HepG2 (cell line): ENCODE data around the gene MTR. TPM values are rescaled to one million over a fixed set of nuclear protein-coding genes. Genes with fewer than 3 reads are reported as not detected.

Experiments
- CENPX ChIP-seq: sonication (generic); formaldehyde crosslinking; IDR thresholded peaks from 2 replicates; pipeline ENCODE4 v1.9.0; 2021; ENCODE audit warnings: mild to moderate bottlenecking, missing genetic modification reagents, moderate library complexity
- FOSL2 ChIP-seq: sonication (generic); formaldehyde crosslinking; IDR thresholded peaks from 2 replicates; pipeline ENCODE4 v1.4.0; 2020; ENCODE audit warnings: missing genetic modification reagents
- HNF4G ChIP-seq, 2 experiments: sonication (generic) in 1 of 2; formaldehyde crosslinking in 1 of 2; IDR thresholded peaks; 2 replicates each; pipeline versions ENCODE4 v1.4.0 to v1.6.1; 2011 to 2020; ENCODE audit warnings: borderline replicate concordance in 2 of 2, low read depth in 2 of 2, mild to moderate bottlenecking in 2 of 2, low read length in 1 of 2, missing genetic modification reagents in 1 of 2, moderate library complexity in 1 of 2
- PHB2 ChIP-seq: fragments of 450-650 bp; IDR thresholded peaks from 2 replicates; pipeline ENCODE4 v1.6.1; 2018; ENCODE audit not compliant: partially characterized antibody
- RAD21 ChIP-seq: fragments of 450-650 bp; formaldehyde crosslinking; IDR thresholded peaks from 2 replicates; pipeline ENCODE4 v1.5.0; 2020; ENCODE audit warnings: mild to moderate bottlenecking
- RXRB ChIP-seq: IDR thresholded peaks from 2 replicates; pipeline ENCODE4 v1.6.1; 2016; ENCODE audit warnings: borderline replicate concordance, missing genetic modification reagents, missing compliant biosample characterization
- SOX5 ChIP-seq: IDR thresholded peaks from 2 replicates; pipeline ENCODE4 v1.6.1; 2016; ENCODE audit warnings: borderline replicate concordance
- SP1 ChIP-seq, 2 experiments: fragments of 450-650 bp in 1 of 2; sonication (generic) in 1 of 2; formaldehyde crosslinking in 1 of 2; IDR thresholded peaks; 2 replicates each; pipeline versions ENCODE4 v1.4.0 to v1.6.1; 2016 to 2020; ENCODE audit warnings: missing genetic modification reagents in 1 of 2
- THAP11 ChIP-seq: IDR thresholded peaks from 2 replicates; pipeline ENCODE4 v1.6.1; 2016; ENCODE audit warnings: missing biosample characterization, missing genetic modification reagents
- U2AF1 ChIP-seq: fragments of 200-400 bp; formaldehyde crosslinking; optimal IDR thresholded peaks from 2 replicates; pipeline ENCODE3; 2017; ENCODE audit warnings: mild to moderate bottlenecking, low read depth, low read length
- ZFP41 ChIP-seq: sonication (generic); formaldehyde crosslinking; IDR thresholded peaks from 2 replicates; pipeline ENCODE4 v1.4.0; 2020; ENCODE audit warnings: mild to moderate bottlenecking, missing genetic modification reagents, borderline replicate concordance
- ZNF33B ChIP-seq: sonication (generic); formaldehyde crosslinking; IDR thresholded peaks from 2 replicates; pipeline ENCODE4 v1.5.1; 2020; ENCODE audit warnings: mild to moderate bottlenecking, missing genetic modification reagents
- ZNF34 ChIP-seq: sonication (generic); formaldehyde crosslinking; IDR thresholded peaks from 2 replicates; pipeline ENCODE4 v1.4.0; 2020; ENCODE audit warnings: mild to moderate bottlenecking, missing genetic modification reagents, borderline replicate concordance
- ZNF724P ChIP-seq: sonication (generic); formaldehyde crosslinking; IDR thresholded peaks from 2 replicates; pipeline ENCODE4 v1.8.0; 2022; ENCODE audit warnings: missing genetic modification reagents, borderline replicate concordance
- ZNF782 ChIP-seq: sonication (generic); formaldehyde crosslinking; IDR thresholded peaks from 2 replicates; pipeline ENCODE4 v1.4.0; 2020; ENCODE audit warnings: missing genetic modification reagents, mild to moderate bottlenecking, borderline replicate concordance
- polyA plus RNA-seq, 8 experiments: library from polyadenylated mRNA; depleted of rRNA in 3 of 8; stranded (reverse) in 7 of 8; unstranded in 1 of 8; fragments of >200 nt; fragmentation: Illumina TruSeq in 4 of 8; extraction: Trizol in 4 of 8; gene quantifications; 2 replicates each; pipeline versions ENCODE4 v1.2.1 to v1.2.3, GENCODE V29; 2011 to 2016; ENCODE audit warnings: low read depth in 4 of 8, missing spikeins in 1 of 8, mixed read lengths in 1 of 8; ENCODE audit not compliant: insufficient read depth in 1 of 8
- total RNA-seq, 5 experiments: library from RNA; depleted of rRNA; stranded (reverse); fragments of >200 nt; fragmentation: Illumina TruSeq; extraction: Trizol; gene quantifications; 2 replicates each; pipeline ENCODE4 v1.2.3, GENCODE V29; 2016; ENCODE audit warnings: low read depth in 1 of 5
- TF ChIP-seq, protein P1 (sequence below): IDR thresholded peaks from 2 replicates; pipeline ENCODE4 v1.6.1; 2016; ENCODE audit warnings: mild to moderate bottlenecking
- TF ChIP-seq, protein P2 (sequence below): sonication (generic); formaldehyde crosslinking; IDR thresholded peaks from 2 replicates; pipeline ENCODE4 v1.8.1; 2023; ENCODE audit warnings: mild to moderate bottlenecking, missing genetic modification reagents
- TF ChIP-seq, protein P3 (sequence below): sonication (generic); formaldehyde crosslinking; IDR thresholded peaks from 2 replicates; pipeline ENCODE4 v1.4.0; 2020; ENCODE audit warnings: mild to moderate bottlenecking, missing genetic modification reagents
- TF ChIP-seq, protein P4 (sequence below): sonication (generic); formaldehyde crosslinking; IDR thresholded peaks from 2 replicates; pipeline ENCODE4 v1.5.0; 2020; ENCODE audit warnings: mild to moderate bottlenecking, missing genetic modification reagents, moderate library complexity
- TF ChIP-seq, protein P5 (sequence below): sonication (generic); formaldehyde crosslinking; conservative IDR thresholded peaks from 2 replicates; pipeline ENCODE4 v1.4.0; 2020; ENCODE audit warnings: missing genetic modification reagents

MTR gene
- total and polyA plus RNA-seq, 2 of the 13 experiments (the other 11 are each of a cell fraction or from before 2014, with no cell fraction given): 16.3 to 36.1 TPM

DNA sequence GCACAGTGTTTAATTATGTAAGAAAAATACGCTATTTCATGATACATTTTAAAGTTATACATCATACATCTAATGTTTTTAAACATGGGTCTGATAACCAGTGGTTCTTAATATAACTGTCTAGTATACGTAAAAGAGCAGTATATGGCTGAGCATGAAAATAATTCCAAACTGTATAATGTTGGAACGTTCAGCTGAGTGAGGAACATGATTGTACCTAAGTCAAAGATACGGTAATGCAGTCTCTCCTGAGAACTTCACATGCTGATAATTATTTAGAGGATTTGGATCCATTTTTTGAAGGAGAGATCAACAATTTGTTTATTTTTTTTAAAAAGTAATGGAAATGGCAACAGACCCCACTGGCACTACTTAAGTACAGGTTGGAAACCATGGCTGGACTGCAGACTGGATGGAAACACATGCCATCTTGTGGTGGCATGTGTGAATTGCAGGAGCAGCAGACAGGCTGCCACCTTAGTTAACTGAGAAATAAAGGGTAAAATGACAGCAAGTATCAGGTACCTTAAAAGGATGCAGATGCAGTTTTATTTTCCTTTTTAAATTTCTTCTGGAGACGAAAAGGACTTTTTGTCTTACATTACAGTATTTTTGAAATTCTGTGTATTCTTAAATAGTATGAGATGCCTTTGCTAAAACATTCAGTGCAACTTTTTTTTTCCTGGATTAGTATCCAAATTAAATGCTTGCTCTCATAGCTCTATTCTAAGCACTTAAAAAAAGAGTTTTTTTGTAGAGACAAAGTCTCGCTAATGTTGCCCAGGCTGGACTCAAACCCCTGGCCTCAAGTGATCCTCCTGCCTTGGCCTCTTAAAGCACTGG, 73.8 kb downstream of the MTR start (continued):
- TF ChIP-seq U2AF1 (no peak), PHB2 (no peak), ZNF34 (CRISPR knock-in tag) (no peak), CENPX (CRISPR knock-in tag) (no peak), ZNF782 (CRISPR knock-in tag) (no peak), FOSL2 (CRISPR knock-in tag) (0 out of 2 replicates have a peak, but pooled peaks have one; percentile 29), RXRB (CRISPR knock-in tag) (0 out of 2 replicates have a peak, but pooled peaks have one; percentile 22), RAD21 (peak; percentile 82), ZNF724P (CRISPR knock-in tag) (no peak), ZNF33B (no peak), ZFP41 (CRISPR knock-in tag) (no peak), SP1 (IDR thresholded peaks at IDR 0.05) (no peak), SP1 (CRISPR knock-in tag; IDR thresholded peaks at IDR 0.05) (no peak), THAP11 (CRISPR knock-in tag) (peak; percentile 44; the same call in 1 of the 2 replicates), SOX5 (CRISPR knock-in tag) (0 out of 2 replicates have a peak, but pooled peaks have one; percentile 12), HNF4G (IDR thresholded peaks at IDR 0.05; ENCODE audit: borderline replicate concordance, low read depth, low read length) (no peak), HNF4G (CRISPR knock-in tag; IDR thresholded peaks at IDR 0.05; ENCODE audit: borderline replicate concordance, low read depth) (no peak)
- TF ChIP-seq, protein P1, sequence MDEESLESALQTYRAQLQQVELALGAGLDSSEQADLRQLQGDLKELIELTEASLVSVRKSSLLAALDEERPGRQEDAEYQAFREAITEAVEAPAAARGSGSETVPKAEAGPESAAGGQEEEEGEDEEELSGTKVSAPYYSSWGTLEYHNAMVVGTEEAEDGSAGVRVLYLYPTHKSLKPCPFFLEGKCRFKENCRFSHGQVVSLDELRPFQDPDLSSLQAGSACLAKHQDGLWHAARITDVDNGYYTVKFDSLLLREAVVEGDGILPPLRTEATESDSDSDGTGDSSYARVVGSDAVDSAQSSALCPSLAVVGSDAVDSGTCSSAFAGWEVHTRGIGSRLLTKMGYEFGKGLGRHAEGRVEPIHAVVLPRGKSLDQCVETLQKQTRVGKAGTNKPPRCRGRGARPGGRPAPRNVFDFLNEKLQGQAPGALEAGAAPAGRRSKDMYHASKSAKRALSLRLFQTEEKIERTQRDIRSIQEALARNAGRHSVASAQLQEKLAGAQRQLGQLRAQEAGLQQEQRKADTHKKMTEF (CRISPR knock-in tag): 0 out of 2 replicates have a peak, but pooled peaks have one; percentile 16
- TF ChIP-seq, protein P2, sequence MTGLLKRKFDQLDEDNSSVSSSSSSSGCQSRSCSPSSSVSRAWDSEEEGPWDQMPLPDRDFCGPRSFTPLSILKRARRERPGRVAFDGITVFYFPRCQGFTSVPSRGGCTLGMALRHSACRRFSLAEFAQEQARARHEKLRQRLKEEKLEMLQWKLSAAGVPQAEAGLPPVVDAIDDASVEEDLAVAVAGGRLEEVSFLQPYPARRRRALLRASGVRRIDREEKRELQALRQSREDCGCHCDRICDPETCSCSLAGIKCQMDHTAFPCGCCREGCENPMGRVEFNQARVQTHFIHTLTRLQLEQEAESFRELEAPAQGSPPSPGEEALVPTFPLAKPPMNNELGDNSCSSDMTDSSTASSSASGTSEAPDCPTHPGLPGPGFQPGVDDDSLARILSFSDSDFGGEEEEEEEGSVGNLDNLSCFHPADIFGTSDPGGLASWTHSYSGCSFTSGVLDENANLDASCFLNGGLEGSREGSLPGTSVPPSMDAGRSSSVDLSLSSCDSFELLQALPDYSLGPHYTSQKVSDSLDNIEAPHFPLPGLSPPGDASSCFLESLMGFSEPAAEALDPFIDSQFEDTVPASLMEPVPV (CRISPR knock-in tag): no peak
- TF ChIP-seq, protein P3, sequence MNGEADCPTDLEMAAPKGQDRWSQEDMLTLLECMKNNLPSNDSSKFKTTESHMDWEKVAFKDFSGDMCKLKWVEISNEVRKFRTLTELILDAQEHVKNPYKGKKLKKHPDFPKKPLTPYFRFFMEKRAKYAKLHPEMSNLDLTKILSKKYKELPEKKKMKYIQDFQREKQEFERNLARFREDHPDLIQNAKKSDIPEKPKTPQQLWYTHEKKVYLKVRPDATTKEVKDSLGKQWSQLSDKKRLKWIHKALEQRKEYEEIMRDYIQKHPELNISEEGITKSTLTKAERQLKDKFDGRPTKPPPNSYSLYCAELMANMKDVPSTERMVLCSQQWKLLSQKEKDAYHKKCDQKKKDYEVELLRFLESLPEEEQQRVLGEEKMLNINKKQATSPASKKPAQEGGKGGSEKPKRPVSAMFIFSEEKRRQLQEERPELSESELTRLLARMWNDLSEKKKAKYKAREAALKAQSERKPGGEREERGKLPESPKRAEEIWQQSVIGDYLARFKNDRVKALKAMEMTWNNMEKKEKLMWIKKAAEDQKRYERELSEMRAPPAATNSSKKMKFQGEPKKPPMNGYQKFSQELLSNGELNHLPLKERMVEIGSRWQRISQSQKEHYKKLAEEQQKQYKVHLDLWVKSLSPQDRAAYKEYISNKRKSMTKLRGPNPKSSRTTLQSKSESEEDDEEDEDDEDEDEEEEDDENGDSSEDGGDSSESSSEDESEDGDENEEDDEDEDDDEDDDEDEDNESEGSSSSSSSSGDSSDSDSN (CRISPR knock-in tag): no peak
- TF ChIP-seq, protein P4, sequence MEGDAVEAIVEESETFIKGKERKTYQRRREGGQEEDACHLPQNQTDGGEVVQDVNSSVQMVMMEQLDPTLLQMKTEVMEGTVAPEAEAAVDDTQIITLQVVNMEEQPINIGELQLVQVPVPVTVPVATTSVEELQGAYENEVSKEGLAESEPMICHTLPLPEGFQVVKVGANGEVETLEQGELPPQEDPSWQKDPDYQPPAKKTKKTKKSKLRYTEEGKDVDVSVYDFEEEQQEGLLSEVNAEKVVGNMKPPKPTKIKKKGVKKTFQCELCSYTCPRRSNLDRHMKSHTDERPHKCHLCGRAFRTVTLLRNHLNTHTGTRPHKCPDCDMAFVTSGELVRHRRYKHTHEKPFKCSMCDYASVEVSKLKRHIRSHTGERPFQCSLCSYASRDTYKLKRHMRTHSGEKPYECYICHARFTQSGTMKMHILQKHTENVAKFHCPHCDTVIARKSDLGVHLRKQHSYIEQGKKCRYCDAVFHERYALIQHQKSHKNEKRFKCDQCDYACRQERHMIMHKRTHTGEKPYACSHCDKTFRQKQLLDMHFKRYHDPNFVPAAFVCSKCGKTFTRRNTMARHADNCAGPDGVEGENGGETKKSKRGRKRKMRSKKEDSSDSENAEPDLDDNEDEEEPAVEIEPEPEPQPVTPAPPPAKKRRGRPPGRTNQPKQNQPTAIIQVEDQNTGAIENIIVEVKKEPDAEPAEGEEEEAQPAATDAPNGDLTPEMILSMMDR (CRISPR knock-in tag): peak; percentile 88
- TF ChIP-seq, protein P5, sequence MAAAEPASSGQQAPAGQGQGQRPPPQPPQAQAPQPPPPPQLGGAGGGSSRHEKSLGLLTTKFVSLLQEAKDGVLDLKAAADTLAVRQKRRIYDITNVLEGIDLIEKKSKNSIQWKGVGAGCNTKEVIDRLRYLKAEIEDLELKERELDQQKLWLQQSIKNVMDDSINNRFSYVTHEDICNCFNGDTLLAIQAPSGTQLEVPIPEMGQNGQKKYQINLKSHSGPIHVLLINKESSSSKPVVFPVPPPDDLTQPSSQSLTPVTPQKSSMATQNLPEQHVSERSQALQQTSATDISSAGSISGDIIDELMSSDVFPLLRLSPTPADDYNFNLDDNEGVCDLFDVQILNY (CRISPR knock-in tag): no peak
